HepG2 (cell line): ENCODE data around the gene SMARCC1. TPM values are rescaled to one million over a fixed set of nuclear protein-coding genes. Genes with fewer than 3 reads are reported as not detected.
A peak's percentile ranks its signal among the peaks of the same experiment; 100 is the strongest.

Source experiments
- ATAC-seq: fragments of 200-7000 bp; cut with Tn5 transposase; 3 replicates; pipeline ENCODE4 v1.9.1; 2020; ENCODE audit warnings: mild to moderate bottlenecking, moderate library complexity
- BruUV-seq: library from RNA; stranded (reverse); fragments of 400-500 nt; replicated peaks from 2 replicates; lab custom pipeline; 2021; lab: Mats Ljungman, UMichigan
- CTCF ChIA-PET: fragments of 300-600 bp; formaldehyde crosslinking; extraction: SDS; loops from one replicate; lab custom pipeline; 2021; ENCODE audit warnings: low total read pairs, inconsistent platforms, low intra/inter-chr PET ratio; lab: Yijun Ruan, JAX
- POLR2A ChIA-PET: fragments of 350-600 bp; sonication (Branson Sonifier 250); formaldehyde crosslinking; loops from one replicate; lab custom pipeline; 2020; ENCODE audit warnings: antibody characterized with exemption, inconsistent platforms; lab: Yijun Ruan, JAX
- DNase-seq: peaks from one replicate; pipeline ENCODE4 v3.0.0-alpha.2; 2015; ENCODE audit warnings: low spot score
- FAIRE-seq: peaks from 3 replicates; lab custom pipeline; 2011; peaks lifted over from hg19 to GRCh38; lab: Jason Lieb, UNC
- H2AFZ ChIP-seq: one replicate; pipeline ENCODE4 v1.6.1; 2011; ENCODE audit warnings: low read length, inconsistent platforms
- H3K27ac ChIP-seq: fragments of 300-600 bp; 3 replicates; pipeline ENCODE4 v1.8.0; 2011; ENCODE audit warnings: mixed run types, mild to moderate bottlenecking, mixed read lengths, low read length, inconsistent platforms; ENCODE audit not compliant: insufficient read depth; ENCODE audit errors: extremely low read length
- H3K27me3 ChIP-seq, 2 experiments: fragments of 200-600 bp in 1 of 2; 2 replicates in 1 of 2; 3 replicates in 1 of 2; pipeline versions ENCODE4 v1.6.0 to v1.8.0; 2011; ENCODE audit warnings: low read length in 2 of 2, mild to moderate bottlenecking in 2 of 2, moderate library complexity in 2 of 2, inconsistent platforms in 1 of 2; ENCODE audit not compliant: insufficient read depth in 2 of 2, control insufficient read depth in 1 of 2
- H3K36me3 ChIP-seq, 2 experiments: fragments of 200-600 bp in 1 of 2; replicated peaks in 1 of 2; 2 replicates in 1 of 2; 3 replicates in 1 of 2; pipeline versions ENCODE4 v1.5.1 to v1.8.0; 2011; ENCODE audit warnings: low read length in 2 of 2, inconsistent platforms in 1 of 2; ENCODE audit not compliant: insufficient read depth in 2 of 2, control insufficient read depth in 1 of 2
- H3K4me1 ChIP-seq: 2 replicates; pipeline ENCODE4 v1.5.1; 2012; ENCODE audit warnings: low read length, inconsistent platforms; ENCODE audit not compliant: insufficient read depth
- H3K4me2 ChIP-seq: 2 replicates; pipeline ENCODE4 v1.6.0; 2011; ENCODE audit warnings: low read depth, low read length, inconsistent platforms
- H3K4me3 ChIP-seq, 3 experiments: fragments of 200-600 bp in 1 of 3; sonication (generic), shearing (Covaris generic) in 1 of 3; replicated peaks in 1 of 3; 2 replicates each; pipeline ENCODE4 v1.5.1; 2011 to 2016; ENCODE audit warnings: low read length in 3 of 3, inconsistent platforms in 2 of 3, low read depth in 2 of 3, mild to moderate bottlenecking in 2 of 3, control low read depth in 1 of 3, mixed read lengths in 1 of 3; ENCODE audit not compliant: insufficient read depth in 1 of 3
- H3K79me2 ChIP-seq: one replicate; pipeline ENCODE4 v1.6.1; 2011; ENCODE audit warnings: low read length, inconsistent platforms; ENCODE audit not compliant: insufficient read depth
- H3K9ac ChIP-seq: 2 replicates; pipeline ENCODE4 v1.6.0; 2011; ENCODE audit warnings: mild to moderate bottlenecking, low read depth, low read length, inconsistent platforms; ENCODE audit not compliant: insufficient read depth
- H3K9me3 ChIP-seq: 2 replicates; pipeline ENCODE4 v1.5.1; 2012; ENCODE audit warnings: mild to moderate bottlenecking, low read length
- H4K20me1 ChIP-seq: 2 replicates; pipeline ENCODE4 v1.6.0; 2011; ENCODE audit warnings: inconsistent platforms, mild to moderate bottlenecking, low read length, moderate library complexity; ENCODE audit not compliant: insufficient read depth
- FLYWCH1 ChIP-seq: sonication (generic); formaldehyde crosslinking; IDR thresholded peaks from 2 replicates; pipeline ENCODE4 v1.8.1; 2023; ENCODE audit warnings: mild to moderate bottlenecking, missing genetic modification reagents
- HMGXB3 ChIP-seq: sonication (generic); formaldehyde crosslinking; IDR thresholded peaks from 2 replicates; pipeline ENCODE4 v1.4.0; 2020; ENCODE audit warnings: missing genetic modification reagents, borderline replicate concordance
- MEIS2 ChIP-seq: sonication (generic); formaldehyde crosslinking; IDR thresholded peaks from 2 replicates; pipeline ENCODE4 v1.9.0; 2021; ENCODE audit warnings: mild to moderate bottlenecking, missing genetic modification reagents
- NFE2L1 ChIP-seq: sonication (generic); formaldehyde crosslinking; IDR thresholded peaks from 2 replicates; pipeline ENCODE4 v1.4.0; 2020; ENCODE audit warnings: missing genetic modification reagents, mild to moderate bottlenecking, borderline replicate concordance
- RBM22 ChIP-seq: fragments of 200-400 bp; formaldehyde crosslinking; optimal IDR thresholded peaks from 2 replicates; pipeline ENCODE3; 2017; ENCODE audit warnings: mild to moderate bottlenecking, low read length, moderate library complexity
- SIN3B ChIP-seq: fragments of 150-350 bp; IDR thresholded peaks from 2 replicates; pipeline ENCODE4 v1.6.1; 2014; ENCODE audit warnings: low read length
- ZBTB2 ChIP-seq: sonication (generic); formaldehyde crosslinking; IDR thresholded peaks from 2 replicates; pipeline ENCODE4 v1.8.0; 2022; ENCODE audit warnings: low read depth, missing genetic modification reagents
- in situ Hi-C: cut with HindIII; loops from 2 replicates; pipeline ENCODE4 v1.10.0; 2017; ENCODE audit warnings: low pct_unique_long_range_greater_than_20kb; ENCODE audit not compliant: extremely low pct_ligation_motif_present
- intact Hi-C: fragments of 100-400 bp; cut with micrococcal nuclease; formaldehyde crosslinking; loops from one replicate; pipeline ENCODE4 v1.10.0; 2022; ENCODE audit not compliant: unreplicated experiment
- polyA plus RNA-seq, 8 experiments: library from polyadenylated mRNA; depleted of rRNA in 3 of 8; stranded (reverse) in 7 of 8; unstranded in 1 of 8; fragments of >200 nt; fragmentation: Illumina TruSeq in 4 of 8; extraction: Trizol in 4 of 8; gene quantifications; 2 replicates each; pipeline versions ENCODE4 v1.2.1 to v1.2.3, GENCODE V29; 2011 to 2016; ENCODE audit warnings: low read depth in 4 of 8, missing spikeins in 1 of 8, mixed read lengths in 1 of 8; ENCODE audit not compliant: insufficient read depth in 1 of 8
- total RNA-seq, 5 experiments: library from RNA; depleted of rRNA; stranded (reverse); fragments of >200 nt; fragmentation: Illumina TruSeq; extraction: Trizol; gene quantifications; 2 replicates each; pipeline ENCODE4 v1.2.3, GENCODE V29; 2016; ENCODE audit warnings: low read depth in 1 of 5

SMARCC1 gene
- total and polyA plus RNA-seq, 2 of the 13 experiments (the other 11 are each of a cell fraction or from before 2014, with no cell fraction given) = 47.9 to 58.4 TPM

- Histone ChIP-seq H3K79me2 (no peaks in the 10 kb centered on the region), H3K4me3 (no peak overlapping the region), H3K4me2 (no peak overlapping the region), H3K9me3 (no peaks in the 10 kb centered on the region), H3K36me3 (peaks cover 26 to 68% of the 10 kb centered on the region in 2 experiments), H3K9ac (no peak overlapping the region), H3K27ac (no peak overlapping the region), H4K20me1 (no peaks in the 10 kb centered on the region), H3K4me1 (no peaks in the 10 kb centered on the region), H3K27me3 (no peaks in the 10 kb centered on the region), H2AFZ (no peak overlapping the region)
- DNase-seq (no peak), ATAC-seq (no peak), FAIRE-seq (no peak)
- intact Hi-C loops (no loop called here), in situ Hi-C loops (no loop called here)
- TF ChIP-seq NFE2L1 (CRISPR knock-in tag) (no peak), ZBTB2 (CRISPR knock-in tag) (no peak), HMGXB3 (CRISPR knock-in tag) (no peak), MEIS2 (CRISPR knock-in tag) (no peak), SIN3B (no peak), FLYWCH1 (no peak), RBM22 (peak; percentile 67)
- ChIA-PET CTCF (no interaction called here), POLR2A (no interaction called here)
- no TSS peak for BruUV-seq
Measured at GRCh38 chr3:47603332-47603731, 178.4 kb downstream of the SMARCC1 start.
